GM12878 (cell line): ENCODE data around the gene COTL1. TPM values are rescaled to one million over a fixed set of nuclear protein-coding genes. Genes with fewer than 3 reads are reported as not detected.

Experiments used
- ATAC-seq: fragments of 200-7000 bp; cut with Tn5 transposase; 3 replicates; pipeline ENCODE4 v1.9.1; 2020; ENCODE audit warnings: mild to moderate bottlenecking, moderate library complexity
- BruUV-seq: library from RNA; stranded (reverse); fragments of 400-500 nt; replicated peaks from 2 replicates; lab custom pipeline; 2021; lab: Mats Ljungman, UMichigan
- CTCF ChIA-PET: fragments of 300-600 bp; sonication (Branson Sonifier 250); formaldehyde crosslinking; extraction: SDS; loops from one replicate; lab custom pipeline; 2021; ENCODE audit warnings: inconsistent platforms; lab: Yijun Ruan, JAX
- POLR2A ChIA-PET: fragments of 350-600 bp; formaldehyde crosslinking; extraction: SDS; loops from one replicate; lab custom pipeline; 2021; ENCODE audit warnings: inconsistent platforms; lab: Charles Lee
- RAD21 ChIA-PET: fragments of 300-600 bp; sonication (Branson Sonifier 250); formaldehyde crosslinking; loops from one replicate; lab custom pipeline; 2023; ENCODE audit warnings: antibody characterized with exemption; ENCODE audit not compliant: unreplicated experiment; lab: Charles Lee
- SMC1A ChIA-PET: fragments of 300-600 bp; sonication (Branson Sonifier 250); formaldehyde crosslinking; loops from one replicate; lab custom pipeline; 2023; ENCODE audit not compliant: unreplicated experiment, uncharacterized antibody; lab: Charles Lee
- DNase-seq: peaks from one replicate; pipeline ENCODE4 v3.0.0-alpha.2; 2011; ENCODE audit warnings: low read depth, low spot score
- FAIRE-seq: peaks from 3 replicates; lab custom pipeline; 2011; peaks lifted over from hg19 to GRCh38; lab: Jason Lieb, UNC
- H2AFZ ChIP-seq: 2 replicates; pipeline ENCODE4 v1.6.0; 2011; ENCODE audit warnings: low read depth, low read length, control low read depth; ENCODE audit not compliant: control insufficient read depth
- H3K27ac ChIP-seq: 2 replicates; pipeline ENCODE4 v1.5.1; 2011; ENCODE audit warnings: control low read depth; ENCODE audit not compliant: control insufficient read depth, insufficient read depth
- H3K27me3 ChIP-seq, 2 experiments: replicated peaks in 1 of 2; 2 replicates each; pipeline versions ENCODE4 v1.6.0 to v1.6.1; 2011; ENCODE audit warnings: low read length in 1 of 2; ENCODE audit not compliant: control insufficient read depth in 2 of 2, insufficient read depth in 2 of 2
- H3K36me3 ChIP-seq, 2 experiments: 2 replicates each; pipeline ENCODE4 v1.5.1; 2011; ENCODE audit warnings: low read length in 1 of 2; ENCODE audit not compliant: control insufficient read depth in 2 of 2, insufficient read depth in 2 of 2
- H3K4me1 ChIP-seq: 2 replicates; pipeline ENCODE4 v1.6.1; 2011; ENCODE audit warnings: mild to moderate bottlenecking, low read length, moderate library complexity, mixed read lengths; ENCODE audit not compliant: control insufficient read depth, insufficient read depth
- H3K4me2 ChIP-seq: 2 replicates; pipeline ENCODE4 v1.6.0; 2011; ENCODE audit warnings: control low read depth; ENCODE audit not compliant: control insufficient read depth, insufficient read depth
- H3K4me3 ChIP-seq: fragments of 200-600 bp; sonication (generic); 2 replicates; pipeline ENCODE4 v1.5.1; 2016
- H3K79me2 ChIP-seq: 2 replicates; pipeline ENCODE4 v1.6.0; 2011; ENCODE audit warnings: low read length; ENCODE audit not compliant: control insufficient read depth, insufficient read depth
- H3K9ac ChIP-seq: 2 replicates; pipeline ENCODE4 v1.8.0; 2011; ENCODE audit warnings: low read length, control low read depth, mixed read lengths; ENCODE audit not compliant: control insufficient read depth, insufficient read depth
- H3K9me3 ChIP-seq: replicated peaks from 3 replicates; pipeline ENCODE4 v1.5.1; 2011; ENCODE audit warnings: mild to moderate bottlenecking, low read length; ENCODE audit not compliant: control insufficient read depth, insufficient read depth
- H4K20me1 ChIP-seq: 2 replicates; pipeline ENCODE4 v1.6.0; 2011; ENCODE audit not compliant: control insufficient read depth, insufficient read depth
- BHLHE40 ChIP-seq, 2 experiments: fragments of 450-650 bp in 1 of 2; IDR thresholded peaks; 2 replicates each; pipeline ENCODE4 v1.6.1; 2011 to 2017; ENCODE audit warnings: low read depth in 2 of 2, borderline replicate concordance in 1 of 2, improper control_type of control experiment in 1 of 2, low read length in 1 of 2, mild to moderate bottlenecking in 1 of 2
- EGR1 ChIP-seq, 2 experiments: IDR thresholded peaks; 1 replicate in 1 of 2; 2 replicates in 1 of 2; pipeline ENCODE4 v1.6.1; 2011 to 2012; ENCODE audit warnings: low read depth in 2 of 2, low read length in 2 of 2, borderline replicate concordance in 1 of 2, mild to moderate bottlenecking in 1 of 2, moderate library complexity in 1 of 2
- SRF ChIP-seq, 2 experiments: IDR thresholded peaks; 2 replicates each; pipeline ENCODE4 v1.6.1; 2011; ENCODE audit warnings: low read depth in 2 of 2, low read length in 2 of 2, mild to moderate bottlenecking in 1 of 2, moderate library complexity in 1 of 2
- ZBTB33 ChIP-seq: fragments of 450-650 bp; IDR thresholded peaks from 2 replicates; pipeline ENCODE4 v1.6.1; 2017; ENCODE audit warnings: mild to moderate bottlenecking
- WGBS: methylation state at CpG from one replicate; pipeline ENCODE4 v1.1.6; 2016; ENCODE audit warnings: low lambda C conversion rate; ENCODE audit not compliant: insufficient replicate concordance, insufficient coverage; ENCODE audit errors: missing lambda C conversion rate; 5-methylcytosine and 5-hydroxymethylcytosine counted together
- in situ Hi-C: fragments of 300-500 bp; cut with MboI; formaldehyde crosslinking; loops from 9 replicates; pipeline ENCODE4 v1.14.3; 2018; ENCODE audit warnings: mixed read lengths
- intact Hi-C: fragments of 100-400 bp; cut with micrococcal nuclease; formaldehyde crosslinking; loops from one replicate; pipeline ENCODE4 v1.14.2; 2022; ENCODE audit not compliant: unreplicated experiment
- polyA plus RNA-seq, 11 experiments: library from polyadenylated mRNA; depleted of rRNA in 4 of 11; unstranded in 6 of 11; stranded (reverse) in 5 of 11; fragments of >200 nt; fragmentation: Nextera tagmentation in 4 of 11; fragmentation: Illumina TruSeq in 1 of 11; extraction: Ambion mirVana in 4 of 11; extraction: Trizol in 1 of 11; gene quantifications; 1 replicate in 1 of 11; 2 replicates in 10 of 11; pipeline versions ENCODE4 v1.2.1 to v1.2.3, GENCODE V29; 2011 to 2016; ENCODE audit warnings: inconsistent platforms in 2 of 11, missing spikeins in 2 of 11, low read depth in 1 of 11
- total RNA-seq, 4 experiments: library from RNA; depleted of rRNA in 3 of 4; stranded (reverse); fragments of >200 nt in 3 of 4; fragmentation: Illumina TruSeq in 1 of 4; extraction: Trizol in 1 of 4; gene quantifications; 2 replicates each; pipeline versions ENCODE4 v1.2.1 to v1.2.3, GENCODE V29; 2013 to 2021
- TF ChIP-seq, protein P1 (sequence below): IDR thresholded peaks from 2 replicates; pipeline ENCODE4 v1.6.1; 2012; ENCODE audit warnings: low read depth, low read length, improper control_type of control experiment
- TF ChIP-seq, protein P2 (sequence below): IDR thresholded peaks from 2 replicates; pipeline ENCODE4 v1.6.1; 2012; ENCODE audit warnings: mild to moderate bottlenecking, low read depth, low read length

Gene COTL1
- total and polyA plus RNA-seq, 10 of the 15 experiments (the other 5 are each of a cell fraction or from before 2014, with no cell fraction given): 140 to 894 (median 330) TPM

- Histone ChIP-seq H3K27ac (no peak overlapping the region), H4K20me1 (no peaks in the 10 kb centered on the region), H3K4me1 (peaks cover 6% of the 10 kb centered on the region), H3K9me3 (peaks cover 8% of the 10 kb centered on the region), H3K36me3 (no peaks in the 10 kb centered on the region), H3K79me2 (no peaks in the 10 kb centered on the region), H2AFZ (no peak overlapping the region), H3K4me2 (no peak overlapping the region), H3K9ac (no peak overlapping the region), H3K4me3 (no peak overlapping the region), H3K27me3 (no peaks in the 10 kb centered on the region)
- ATAC-seq (peak; percentile 16; the same call in 1 of the 3 replicates), DNase-seq (no peak), FAIRE-seq (no peak)
- SMC1A ChIA-PET: interaction anchor here (1.2 to 1.7 kb wide), 4 partner anchors 9 to 37 kb away, joined by 3 to 5 read pairs (median 4); no protein-coding TSS in a partner anchor
- CTCF ChIA-PET: interaction anchor here (0.6 to 1.5 kb wide), 3 partner anchors 14 to 26 kb away, joined by 3 read pairs; no protein-coding TSS in a partner anchor
- RAD21 ChIA-PET: interaction anchor here (0.6 to 1.5 kb wide), 3 partner anchors 9 to 48 kb away, joined by 3 to 4 read pairs (median 3); no protein-coding TSS in a partner anchor
- POLR2A ChIA-PET: interaction anchor here (0.8 to 1.6 kb wide), 3 partner anchors 9 to 78 kb away, joined by 3 to 6 read pairs (median 4); no protein-coding TSS in a partner anchor
- intact Hi-C loops: no loop called here
- in situ Hi-C loops: no loop called here
- TF ChIP-seq EGR1 (IDR thresholded peaks at IDR 0.05; ENCODE audit: borderline replicate concordance in 1 of 2, low read depth in 2 of 2, low read length in 2 of 2): no peak
- TF ChIP-seq BHLHE40 (IDR thresholded peaks at IDR 0.05; ENCODE audit: borderline replicate concordance in 1 of 2, low read depth in 2 of 2, low read length in 1 of 2): 0 out of 4 replicates have a peak, but pooled peaks of 1 of the 2 experiments have one; percentile 26
- TF ChIP-seq, protein P1, sequence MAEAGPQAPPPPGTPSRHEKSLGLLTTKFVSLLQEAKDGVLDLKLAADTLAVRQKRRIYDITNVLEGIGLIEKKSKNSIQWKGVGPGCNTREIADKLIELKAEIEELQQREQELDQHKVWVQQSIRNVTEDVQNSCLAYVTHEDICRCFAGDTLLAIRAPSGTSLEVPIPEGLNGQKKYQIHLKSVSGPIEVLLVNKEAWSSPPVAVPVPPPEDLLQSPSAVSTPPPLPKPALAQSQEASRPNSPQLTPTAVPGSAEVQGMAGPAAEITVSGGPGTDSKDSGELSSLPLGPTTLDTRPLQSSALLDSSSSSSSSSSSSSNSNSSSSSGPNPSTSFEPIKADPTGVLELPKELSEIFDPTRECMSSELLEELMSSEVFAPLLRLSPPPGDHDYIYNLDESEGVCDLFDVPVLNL: no peak
- TF ChIP-seq, protein P2, sequence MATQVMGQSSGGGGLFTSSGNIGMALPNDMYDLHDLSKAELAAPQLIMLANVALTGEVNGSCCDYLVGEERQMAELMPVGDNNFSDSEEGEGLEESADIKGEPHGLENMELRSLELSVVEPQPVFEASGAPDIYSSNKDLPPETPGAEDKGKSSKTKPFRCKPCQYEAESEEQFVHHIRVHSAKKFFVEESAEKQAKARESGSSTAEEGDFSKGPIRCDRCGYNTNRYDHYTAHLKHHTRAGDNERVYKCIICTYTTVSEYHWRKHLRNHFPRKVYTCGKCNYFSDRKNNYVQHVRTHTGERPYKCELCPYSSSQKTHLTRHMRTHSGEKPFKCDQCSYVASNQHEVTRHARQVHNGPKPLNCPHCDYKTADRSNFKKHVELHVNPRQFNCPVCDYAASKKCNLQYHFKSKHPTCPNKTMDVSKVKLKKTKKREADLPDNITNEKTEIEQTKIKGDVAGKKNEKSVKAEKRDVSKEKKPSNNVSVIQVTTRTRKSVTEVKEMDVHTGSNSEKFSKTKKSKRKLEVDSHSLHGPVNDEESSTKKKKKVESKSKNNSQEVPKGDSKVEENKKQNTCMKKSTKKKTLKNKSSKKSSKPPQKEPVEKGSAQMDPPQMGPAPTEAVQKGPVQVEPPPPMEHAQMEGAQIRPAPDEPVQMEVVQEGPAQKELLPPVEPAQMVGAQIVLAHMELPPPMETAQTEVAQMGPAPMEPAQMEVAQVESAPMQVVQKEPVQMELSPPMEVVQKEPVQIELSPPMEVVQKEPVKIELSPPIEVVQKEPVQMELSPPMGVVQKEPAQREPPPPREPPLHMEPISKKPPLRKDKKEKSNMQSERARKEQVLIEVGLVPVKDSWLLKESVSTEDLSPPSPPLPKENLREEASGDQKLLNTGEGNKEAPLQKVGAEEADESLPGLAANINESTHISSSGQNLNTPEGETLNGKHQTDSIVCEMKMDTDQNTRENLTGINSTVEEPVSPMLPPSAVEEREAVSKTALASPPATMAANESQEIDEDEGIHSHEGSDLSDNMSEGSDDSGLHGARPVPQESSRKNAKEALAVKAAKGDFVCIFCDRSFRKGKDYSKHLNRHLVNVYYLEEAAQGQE: no peak
- peak; percentile 71; the same call in 1 of the 2 replicates for TF ChIP-seq ZBTB33
- no peak for TF ChIP-seq SRF (IDR thresholded peaks at IDR 0.05; ENCODE audit: low read depth in 2 of 2, low read length in 2 of 2)
- WGBS: 76% methylated on average over 6 of the region's 6 CpGs
- BruUV-seq: no TSS peak
Observed at GRCh38 chr16:84528322-84528721, 89.6 kb downstream of the COTL1 start.
